Measurements from ENCODE around the gene UBR4. TPM values are rescaled to one million over a fixed set of nuclear protein-coding genes. Genes with fewer than 3 reads are reported as not detected.

UBR4 gene
- 93.0 and 101 TPM in 2 replicates for total RNA-seq

DNA sequence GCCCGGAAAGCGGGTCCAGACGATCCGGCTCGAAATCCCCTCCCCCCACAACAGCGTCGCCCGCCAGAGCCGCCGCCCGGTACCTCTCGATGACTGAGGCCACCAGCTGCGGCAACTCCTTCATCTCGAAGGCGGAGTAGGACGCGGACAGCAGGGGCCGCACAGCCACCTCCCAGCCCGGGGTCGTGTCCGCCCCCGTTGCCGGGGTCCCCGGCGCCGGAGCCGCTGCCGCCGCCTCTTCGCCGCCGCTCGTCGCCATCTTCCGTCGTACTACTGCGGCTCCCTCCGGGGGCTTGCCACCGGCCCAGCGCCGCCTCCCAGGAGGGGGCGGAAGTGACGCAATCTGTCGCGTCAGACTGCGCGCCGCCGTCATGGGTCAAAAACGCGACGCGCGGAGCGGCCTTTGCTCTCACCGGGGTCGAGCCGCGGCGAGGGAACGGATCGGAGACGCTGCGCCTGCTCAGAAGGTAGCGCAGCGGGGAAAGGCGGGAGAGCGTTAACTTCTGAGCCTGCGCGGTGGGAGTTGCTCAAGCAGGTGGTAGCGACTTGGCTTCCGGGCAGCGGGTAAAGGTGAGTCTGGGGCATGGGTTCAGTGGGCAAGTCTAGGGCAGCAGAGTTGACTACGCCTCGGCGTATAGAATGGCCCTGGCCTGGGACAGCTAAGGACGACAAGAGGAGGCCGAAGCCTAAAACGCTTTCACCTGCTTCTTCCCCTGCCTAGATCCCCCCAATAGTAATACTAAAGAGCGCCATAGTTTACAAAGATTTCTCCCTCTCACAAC, at the start of gene UBR4:
TSS of gene UBR4 (minus strand) at position 277 of the 782 bp plus-strand sequence. CDS start at position 259, 18 bp downstream.

DNA sequence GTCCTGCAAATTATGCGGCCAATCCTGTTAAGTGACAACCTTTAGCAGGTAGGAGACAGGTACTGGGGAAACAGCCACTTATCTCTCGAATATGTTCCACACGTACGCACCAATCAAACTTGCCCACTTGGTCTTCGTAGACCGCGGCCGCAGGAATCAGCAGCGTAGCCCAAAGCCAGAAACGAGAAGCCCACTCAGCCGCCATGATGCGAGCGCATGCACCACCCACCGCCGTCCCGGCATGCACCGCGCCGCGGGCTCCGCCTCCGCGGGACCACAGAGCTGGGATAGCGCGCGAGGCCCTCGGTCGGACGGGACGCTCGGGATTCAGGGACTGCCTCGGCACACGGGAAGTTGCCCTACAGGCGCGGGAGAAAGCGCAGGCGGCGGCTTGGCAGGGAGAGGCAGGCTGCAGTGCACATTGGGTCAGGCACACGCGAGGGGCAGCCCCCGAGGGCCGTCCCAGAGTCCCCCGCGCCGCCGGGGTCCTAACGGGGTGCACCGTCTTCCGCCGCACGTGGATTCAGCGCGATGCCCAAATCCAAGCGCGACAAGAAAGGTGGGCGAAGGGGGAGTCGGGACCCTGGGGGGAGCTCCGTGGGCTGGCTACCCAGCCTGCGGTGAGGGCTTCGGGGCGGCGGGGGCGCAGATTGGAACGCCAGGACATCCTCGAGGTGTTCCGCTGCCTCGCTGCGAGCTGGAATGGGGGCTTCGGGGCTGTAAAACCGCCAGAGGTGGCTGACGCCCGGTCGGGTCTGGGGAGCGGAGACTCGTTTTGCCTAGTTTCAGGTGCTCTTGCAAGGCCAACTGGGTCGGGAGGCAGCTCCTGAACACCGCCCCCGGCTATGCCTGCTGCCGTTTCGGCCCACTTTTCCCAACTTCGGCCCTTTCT, 41.5 kb upstream of the UBR4 start, which contains the start of the genes EMC1 and MRTO4:
TSS of gene EMC1 (minus strand) at position 220 of the 892 bp plus-strand sequence. CDS start at position 205, 15 bp downstream.
TSS of gene MRTO4 (plus strand) at position 501 of the 892 bp plus-strand sequence. CDS start at position 532, 31 bp downstream.

Other genes with a start within 250 kb of the UBR4 start
- 84.7 and 89.0 TPM in 2 replicates for gene EMC1, start 41.3 kb upstream of the UBR4 start, total RNA-seq
- 17.2 and 19.9 TPM in 2 replicates for gene MRTO4, start 41.5 kb upstream of the UBR4 start, total RNA-seq
- gene AKR7A3, start 78.5 kb upstream of the UBR4 start, total RNA-seq = 0.14 and 0.37 TPM in 2 replicates
- 70.4 and 72.3 TPM in 2 replicates for gene AKR7A2, start 101.9 kb upstream of the UBR4 start, total RNA-seq
- 12.8 and 20.2 TPM in 2 replicates for gene SLC66A1, start 102.1 kb upstream of the UBR4 start, total RNA-seq

Data from smooth muscle cell of bladder (primary cell).